ENCODE results near the gene RSPH1. TPM values are rescaled to one million over a fixed set of nuclear protein-coding genes. Genes with fewer than 3 reads are reported as not detected.
"Not testable (repeated sequence)": the region's sequence is repeated elsewhere in the genome, so short reads cannot be mapped to it uniquely, and the experiment has no call there.

Gene RSPH1
- total RNA-seq, 4 donors from 2014 or later = 0.99 to 1.9 (median 1.9) TPM; not detected in 1

DNA sequence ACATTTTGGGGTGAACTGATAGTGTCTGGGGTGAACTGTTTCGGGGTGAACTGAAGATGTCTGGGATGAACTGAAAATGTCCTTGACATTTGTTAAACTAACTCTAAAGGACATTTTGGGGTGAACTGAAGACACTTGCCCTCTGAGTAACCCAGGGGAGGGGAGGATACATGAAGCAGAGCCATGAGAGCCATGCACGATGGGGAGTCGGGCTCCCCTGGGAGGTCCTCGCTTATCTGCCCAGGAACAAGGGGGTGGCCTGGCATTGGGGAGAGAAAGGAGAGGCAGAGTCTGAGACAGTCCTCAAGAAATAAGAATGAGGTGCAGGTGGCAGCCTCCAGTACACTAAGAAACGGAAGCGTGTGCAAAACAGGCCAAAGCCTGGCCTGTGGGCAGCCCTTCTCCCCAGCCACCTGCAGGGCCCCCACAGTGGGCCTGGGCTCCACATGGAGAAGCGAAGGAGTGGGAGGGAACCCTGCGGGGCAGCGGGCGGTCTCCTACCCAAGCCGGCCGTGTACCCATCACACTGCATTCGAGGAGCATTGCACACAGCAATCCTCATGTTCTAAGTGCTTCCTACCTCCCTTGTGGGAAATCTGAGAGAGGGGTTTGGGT lies 24.2 kb downstream of the RSPH1 start:
- TF ChIP-seq, protein P1, sequence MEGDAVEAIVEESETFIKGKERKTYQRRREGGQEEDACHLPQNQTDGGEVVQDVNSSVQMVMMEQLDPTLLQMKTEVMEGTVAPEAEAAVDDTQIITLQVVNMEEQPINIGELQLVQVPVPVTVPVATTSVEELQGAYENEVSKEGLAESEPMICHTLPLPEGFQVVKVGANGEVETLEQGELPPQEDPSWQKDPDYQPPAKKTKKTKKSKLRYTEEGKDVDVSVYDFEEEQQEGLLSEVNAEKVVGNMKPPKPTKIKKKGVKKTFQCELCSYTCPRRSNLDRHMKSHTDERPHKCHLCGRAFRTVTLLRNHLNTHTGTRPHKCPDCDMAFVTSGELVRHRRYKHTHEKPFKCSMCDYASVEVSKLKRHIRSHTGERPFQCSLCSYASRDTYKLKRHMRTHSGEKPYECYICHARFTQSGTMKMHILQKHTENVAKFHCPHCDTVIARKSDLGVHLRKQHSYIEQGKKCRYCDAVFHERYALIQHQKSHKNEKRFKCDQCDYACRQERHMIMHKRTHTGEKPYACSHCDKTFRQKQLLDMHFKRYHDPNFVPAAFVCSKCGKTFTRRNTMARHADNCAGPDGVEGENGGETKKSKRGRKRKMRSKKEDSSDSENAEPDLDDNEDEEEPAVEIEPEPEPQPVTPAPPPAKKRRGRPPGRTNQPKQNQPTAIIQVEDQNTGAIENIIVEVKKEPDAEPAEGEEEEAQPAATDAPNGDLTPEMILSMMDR (IDR thresholded peaks at IDR 0.05) = no peak
- TF ChIP-seq POLR2A (IDR thresholded peaks at IDR 0.05) (no peak), POLR2AphosphoS5 (IDR thresholded peaks at IDR 0.05) (no peak)
- peaks cover 0 to 10% (median 0%) of the 10 kb centered on the region in 3 donors for H3K4me1 ChIP-seq
- no peak overlapping the region for H3K27ac ChIP-seq
- H3K27me3 ChIP-seq = peaks cover 27% of the 10 kb centered on the region
- no peaks in the 10 kb centered on the region for H3K9me3 ChIP-seq
- H3K4me3 ChIP-seq = no peak overlapping the region
- H3K36me3 ChIP-seq = no peaks in the 10 kb centered on the region
- no peak for ATAC-seq
- 87 to 93% methylated on average over 5 to 6 of the region's 13 CpGs for WGBS, 2 donors (ENCODE audit: low coverage in 1 of 2)

DNA sequence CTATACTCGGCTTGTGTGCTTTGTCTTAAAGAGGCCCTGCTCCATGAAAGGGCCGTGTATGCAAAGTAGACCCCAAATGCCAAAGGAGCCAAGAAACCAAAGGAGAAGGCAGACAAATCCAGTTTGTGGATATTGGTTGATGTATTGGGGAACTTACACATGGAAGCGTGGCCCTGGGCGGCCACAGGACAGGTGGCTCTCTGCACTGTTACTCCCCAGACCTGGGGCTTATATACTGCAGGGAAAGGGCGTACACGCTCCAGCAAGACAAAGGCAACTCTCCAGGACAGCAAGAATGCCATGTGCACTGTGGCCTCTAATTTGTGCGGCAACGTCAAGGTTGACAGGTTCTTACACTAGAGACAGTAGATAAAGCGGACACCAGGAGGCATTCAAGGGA lies 24.8 kb downstream of the RSPH1 start:
- no peak for ATAC-seq

DNA sequence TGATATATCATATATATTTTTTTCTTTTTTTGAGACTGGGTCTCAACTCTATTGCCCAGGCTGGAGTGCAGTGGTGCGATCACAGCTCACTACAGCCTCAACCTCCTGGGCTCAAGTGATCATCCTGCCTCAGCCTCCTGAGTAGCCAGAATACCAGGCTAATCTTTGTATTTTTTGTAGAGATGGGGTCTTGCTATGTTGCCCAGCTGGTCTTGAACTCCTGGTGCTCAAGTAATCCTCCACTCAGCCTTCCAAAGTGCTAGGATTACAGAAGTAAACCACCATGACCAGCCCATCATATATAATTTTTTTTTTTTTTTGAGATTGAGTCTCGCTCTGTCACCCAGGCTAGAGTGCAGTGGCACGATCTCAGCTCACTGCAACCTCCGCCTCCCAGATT lies 26.3 kb downstream of the RSPH1 start:
- H3K36me3 ChIP-seq, H3K9me3 ChIP-seq, ATAC-seq, H3K27ac ChIP-seq, H3K4me3 ChIP-seq: not testable (repeated sequence)
- H3K27me3 ChIP-seq = peaks cover 15% of the 10 kb centered on the region
- 94 to 100% methylated on average over 1 to 3 of the region's 4 CpGs for WGBS, 2 donors (ENCODE audit: low coverage in 1 of 2)
- peaks cover 0 to 13% (median 0%) of the 10 kb centered on the region in 3 donors for H3K4me1 ChIP-seq

More for the DNA sequence above, 24.8 kb downstream of the RSPH1 start:
- no peak overlapping the region for H3K27ac ChIP-seq
- no peaks in the 10 kb centered on the region for H3K9me3 ChIP-seq
- 85 to 88% methylated on average over 5 of the region's 9 CpGs for WGBS, 2 donors (ENCODE audit: low coverage in 1 of 2)
- H3K36me3 ChIP-seq = no peaks in the 10 kb centered on the region
- H3K27me3 ChIP-seq = peaks cover 22% of the 10 kb centered on the region
- no peak overlapping the region for H3K4me3 ChIP-seq
- peaks cover 0 to 13% (median 0%) of the 10 kb centered on the region in 3 donors for H3K4me1 ChIP-seq
- no peak for TF ChIP-seq POLR2A (IDR thresholded peaks at IDR 0.05)
- no peak for TF ChIP-seq POLR2AphosphoS5 (IDR thresholded peaks at IDR 0.05)
- TF ChIP-seq EP300 (IDR thresholded peaks at IDR 0.05) = no peak
- TF ChIP-seq, protein P1 (IDR thresholded peaks at IDR 0.05) = no peak

DNA sequence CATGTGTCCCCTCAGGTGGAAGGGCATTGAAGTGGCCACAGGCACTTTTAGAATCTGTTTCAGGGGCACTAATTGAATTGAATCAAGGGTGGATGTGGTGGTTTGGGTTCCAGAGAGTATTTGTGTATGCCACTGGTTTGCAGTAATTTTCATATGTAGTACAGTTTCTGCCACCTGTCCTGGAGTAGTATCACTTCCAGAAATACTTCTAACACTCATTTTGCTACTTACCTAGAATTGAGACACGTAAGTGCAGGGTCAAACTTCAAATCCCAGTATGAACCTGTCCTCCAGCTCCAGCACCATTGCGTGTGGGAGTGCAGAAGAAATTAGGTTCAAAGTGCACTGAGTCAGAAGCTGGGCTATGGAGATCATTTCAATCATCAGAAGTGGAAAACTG lies 26.8 kb downstream of the RSPH1 start:
- 83% methylated on average over 2 of the region's 2 CpGs; no CpG with 5 or more reads in 1 of the 2 donors for WGBS, 2 donors (ENCODE audit: low coverage in 1 of 2)
- TF ChIP-seq EP300 (IDR thresholded peaks at IDR 0.05) (no peak), POLR2AphosphoS5 (IDR thresholded peaks at IDR 0.05) (no peak)
- TF ChIP-seq, protein P1 (IDR thresholded peaks at IDR 0.05) = no peak
- ATAC-seq = no peak
- Histone ChIP-seq H3K9me3 (no peaks in the 10 kb centered on the region), H3K27me3 (peaks cover 11% of the 10 kb centered on the region), H3K4me1 (peaks cover 0 to 13% (median 0%) of the 10 kb centered on the region in 3 donors), H3K36me3 (no peaks in the 10 kb centered on the region), H3K4me3 (no peak overlapping the region), H3K27ac (no peak overlapping the region)

DNA sequence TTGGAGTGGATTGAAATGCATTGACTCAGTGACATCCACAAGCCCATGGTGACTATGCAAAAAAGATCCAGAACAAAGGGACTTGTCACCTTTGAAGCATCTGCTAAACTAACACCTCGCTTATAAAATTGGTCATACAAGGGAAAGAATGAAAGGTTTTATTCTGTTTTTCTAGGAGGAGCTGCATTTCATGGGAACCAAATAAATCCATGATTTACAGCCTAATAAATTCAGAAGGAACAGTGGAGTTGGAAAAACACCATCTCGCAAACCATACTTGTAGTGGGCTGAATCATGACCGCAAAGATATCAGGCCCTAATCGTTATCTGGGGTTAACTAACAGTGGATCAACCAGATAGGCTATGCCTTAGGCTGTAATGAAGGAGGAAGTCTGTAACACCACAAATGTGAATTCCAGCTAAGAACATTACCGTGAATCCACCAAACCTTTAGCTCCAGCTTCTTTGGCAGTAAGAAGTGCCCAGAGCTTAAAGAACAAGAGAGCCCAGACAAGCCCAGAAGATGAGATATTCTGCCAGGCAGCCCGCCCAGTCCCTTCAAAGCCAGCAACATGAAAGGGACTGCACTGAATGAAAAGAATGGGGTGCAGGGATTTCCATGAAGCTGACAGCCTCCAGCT lies 27.4 kb downstream of the RSPH1 start:
- 77 to 81% methylated on average over 4 to 5 of the region's 6 CpGs for WGBS, 2 donors (ENCODE audit: low coverage in 1 of 2)
- Histone ChIP-seq H3K4me1 (peaks cover 0 to 13% (median 0%) of the 10 kb centered on the region in 3 donors), H3K27ac (no peak overlapping the region), H3K4me3 (no peak overlapping the region), H3K27me3 (peaks cover 5% of the 10 kb centered on the region), H3K9me3 (no peaks in the 10 kb centered on the region), H3K36me3 (no peaks in the 10 kb centered on the region)
- no peak for ATAC-seq
- TF ChIP-seq POLR2A (IDR thresholded peaks at IDR 0.05) (no peak), EP300 (IDR thresholded peaks at IDR 0.05) (no peak)
- TF ChIP-seq, protein P1 (IDR thresholded peaks at IDR 0.05) = no peak

Measured in gastroesophageal sphincter (tissue), 4 donors.